ENCODE results near the gene USP15.
A peak's percentile ranks its signal among the peaks of the same experiment; 100 is the strongest.
"Not testable (repeated sequence)": the region's sequence is repeated elsewhere in the genome, so short reads cannot be mapped to it uniquely, and the experiment has no call there.

The USP15 gene

DNA sequence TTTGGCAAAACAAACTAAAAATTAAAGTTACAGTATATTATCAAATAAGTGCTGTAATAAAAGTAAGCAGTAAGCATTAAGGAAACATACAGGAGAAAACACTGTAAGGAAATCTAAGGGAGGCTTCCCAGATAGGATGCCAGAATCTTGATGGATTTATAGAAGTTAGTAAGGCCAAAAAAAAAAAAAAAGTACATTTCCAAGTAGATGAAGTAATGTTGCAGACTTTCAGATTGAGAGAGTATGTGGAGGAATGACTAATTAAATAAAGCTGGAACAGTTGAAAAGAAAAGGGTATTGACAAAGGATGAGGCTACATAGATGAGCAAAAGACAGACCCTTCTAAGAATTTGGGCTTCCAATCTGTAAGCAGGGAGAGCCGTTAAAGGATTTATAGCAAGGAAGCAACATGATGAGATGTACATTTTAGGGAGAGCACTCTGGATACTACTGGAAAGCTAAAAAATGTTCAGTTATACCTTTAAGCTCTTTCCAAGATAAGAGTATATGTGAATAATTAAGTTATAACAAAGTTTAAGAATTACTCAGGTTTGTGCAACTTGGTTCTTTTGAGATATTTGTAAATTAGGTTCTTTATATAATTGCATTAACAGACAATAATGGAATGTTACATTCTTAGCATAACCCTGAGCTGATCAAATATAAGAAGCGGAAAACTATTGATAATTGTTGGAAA lies 119.0 kb downstream of the USP15 start:
- no peak for DNase-seq

DNA sequence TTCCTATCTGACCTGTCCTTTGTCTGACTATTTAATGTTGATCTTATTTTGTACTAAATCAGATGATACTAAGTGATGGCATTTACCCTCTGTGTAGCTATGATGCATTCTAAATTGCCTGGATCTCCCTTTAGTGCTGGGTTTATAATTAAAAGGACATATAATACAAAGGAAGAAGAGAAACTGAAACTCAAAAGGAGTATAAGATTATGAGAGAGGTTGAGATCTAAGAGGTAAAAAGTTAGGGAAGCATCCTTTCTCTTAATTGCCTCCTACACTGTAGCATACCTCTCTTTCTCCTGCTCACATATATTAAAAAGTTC lies 119.5 kb downstream of the USP15 start:
- no peak for DNase-seq

DNA sequence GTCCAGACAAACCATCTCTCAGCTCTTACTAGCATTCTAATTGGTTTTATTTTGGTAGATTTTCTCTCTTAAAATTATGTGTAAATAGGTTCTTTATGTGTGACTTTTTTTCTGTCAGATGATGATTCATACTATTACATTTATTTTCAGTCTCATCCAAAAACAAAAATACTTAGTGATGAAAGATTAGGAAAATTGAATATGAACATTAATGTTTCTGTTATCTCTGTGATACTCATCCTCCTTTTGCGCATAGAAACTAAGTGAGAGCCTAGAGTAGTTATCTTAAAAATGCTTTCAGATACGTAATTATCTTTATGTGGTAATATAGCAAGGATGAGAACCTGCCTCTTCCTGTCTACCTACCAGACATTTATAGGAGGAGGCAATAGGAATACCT lies 122.3 kb downstream of the USP15 start:
- DNase-seq: no peak

DNA sequence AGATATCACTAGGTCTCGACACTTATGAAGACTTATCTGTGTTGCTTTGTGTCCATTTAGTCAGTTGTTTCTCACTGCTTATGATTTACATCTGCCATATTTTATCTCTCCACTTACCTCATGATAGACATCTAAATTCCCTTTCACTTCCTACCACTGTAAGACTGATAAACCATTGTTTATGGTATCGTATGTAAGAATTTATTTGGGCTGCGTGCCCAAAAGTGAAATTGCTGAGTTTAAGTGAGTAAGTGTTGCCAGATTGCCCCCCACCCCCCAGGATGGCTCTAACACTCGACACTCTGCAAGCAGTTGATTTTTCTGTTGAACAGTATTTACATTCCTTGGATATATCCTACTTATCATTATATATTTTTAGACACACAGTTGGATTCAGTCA lies 136.5 kb downstream of the USP15 start:
- no peak for DNase-seq

DNA sequence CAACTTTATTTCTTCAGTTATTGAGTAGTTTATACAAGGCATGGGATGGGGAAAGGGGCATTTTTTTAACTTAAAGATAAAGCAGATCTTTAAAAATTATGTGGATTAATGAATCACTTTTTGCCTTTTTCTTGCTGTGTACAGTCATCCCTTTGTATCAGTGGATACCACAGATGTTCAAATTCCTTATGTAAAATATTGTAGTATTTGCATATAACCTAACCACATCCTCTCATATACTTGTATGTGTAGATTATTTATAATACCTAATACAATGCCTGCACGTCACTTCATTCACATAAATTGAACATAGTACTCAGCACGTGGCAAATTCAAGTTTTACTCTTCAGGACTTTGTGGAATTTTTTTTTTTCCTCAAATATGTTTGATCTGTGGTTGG lies 139.9 kb downstream of the USP15 start:
- DNase-seq: no peak

DNA sequence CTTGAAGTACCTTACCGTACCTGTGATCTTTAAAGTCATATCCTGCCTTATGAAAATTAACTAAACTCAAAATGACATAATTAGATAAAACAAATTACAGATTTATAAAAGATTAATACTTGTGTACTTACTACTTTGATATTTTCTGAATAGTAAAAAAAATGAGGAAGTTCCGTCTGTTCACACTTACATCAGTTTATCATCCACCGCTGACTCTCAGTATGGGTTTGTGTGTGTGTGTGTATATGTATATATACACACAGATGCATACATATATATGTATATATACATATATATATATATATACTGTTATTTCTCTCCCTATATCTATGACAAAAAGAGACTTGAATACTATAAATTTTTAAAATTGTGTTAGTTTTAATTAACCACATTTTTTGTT lies 141.4 kb downstream of the USP15 start:
- no peak for DNase-seq

DNA sequence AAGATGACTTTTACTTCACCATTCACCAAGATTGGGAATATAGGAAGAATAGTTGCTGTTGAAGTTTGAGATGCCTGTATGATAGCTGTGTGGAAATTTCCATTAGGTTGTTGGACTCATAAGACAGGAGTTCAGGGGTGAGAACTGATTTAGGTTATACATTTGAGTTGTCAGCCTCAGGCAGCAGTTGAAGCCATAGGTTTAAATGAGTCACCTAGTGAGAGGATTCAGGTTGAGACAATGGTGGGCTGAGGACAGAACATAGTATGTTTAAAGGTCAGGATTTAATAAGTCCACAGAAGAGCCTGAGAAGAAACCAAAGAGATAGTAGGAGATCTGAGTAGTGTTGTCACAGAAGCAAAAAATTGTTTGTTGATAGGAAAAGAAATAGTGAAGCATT lies 142.8 kb downstream of the USP15 start:
- no peak for DNase-seq

DNA sequence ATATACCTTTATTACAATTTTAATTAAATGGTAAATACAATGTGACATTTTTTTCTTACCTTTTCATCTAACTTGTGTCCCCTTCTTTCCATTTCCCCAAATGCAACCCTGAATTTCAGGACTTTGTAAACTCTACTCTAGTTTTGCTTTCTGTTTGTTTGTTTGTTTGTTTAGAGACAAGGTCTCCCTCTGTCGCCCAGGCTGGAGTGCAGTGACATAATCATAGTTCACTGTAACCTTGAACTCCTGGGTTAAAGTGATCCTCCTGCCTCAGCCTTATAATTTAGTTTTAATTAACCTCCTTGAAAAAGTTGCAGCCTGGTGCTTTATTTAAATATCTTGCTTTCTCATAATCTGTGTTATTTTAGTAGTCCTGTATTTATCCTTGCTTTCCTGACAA lies 147.4 kb downstream of the USP15 start:
- no peak for DNase-seq

DNA sequence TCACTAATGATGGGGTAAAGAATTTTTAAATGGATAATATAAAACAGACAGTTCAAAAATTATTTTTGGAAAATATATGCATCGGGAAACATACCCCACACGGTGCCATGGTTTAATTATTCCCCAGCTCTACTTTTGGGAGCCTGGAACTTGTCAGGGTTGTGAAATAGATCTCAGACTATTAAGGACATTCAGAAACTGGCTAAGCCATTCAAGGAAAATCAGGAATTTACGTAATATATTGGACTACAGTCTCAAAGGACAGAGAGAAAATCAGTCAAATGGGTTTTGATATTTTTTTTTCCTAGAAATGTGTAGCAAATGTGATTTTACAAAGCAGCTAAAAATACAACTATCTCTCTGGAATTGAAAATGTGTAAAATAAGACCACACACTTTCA lies 148.9 kb downstream of the USP15 start:
- DNase-seq: no peak

DNA sequence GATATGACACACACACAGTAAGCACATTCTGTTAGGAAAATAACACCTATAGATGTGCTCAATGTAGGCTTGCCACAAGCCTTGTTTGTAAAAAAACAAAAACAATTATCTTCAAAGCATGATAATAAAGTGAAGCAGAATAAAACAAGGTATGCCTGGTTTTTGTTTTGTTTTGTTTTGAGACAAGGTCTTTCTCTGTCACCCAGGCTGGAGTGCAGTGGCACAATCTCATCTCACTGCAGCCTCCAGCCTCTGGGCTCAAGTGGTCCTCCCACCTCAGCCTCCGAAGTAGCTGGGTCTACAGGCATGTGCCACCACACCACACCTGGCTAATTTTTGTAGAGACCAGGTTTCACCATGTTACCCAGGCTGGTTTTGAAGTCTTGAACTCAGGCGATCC lies 154.0 kb downstream of the USP15 start:
- no peak for DNase-seq

DNA sequence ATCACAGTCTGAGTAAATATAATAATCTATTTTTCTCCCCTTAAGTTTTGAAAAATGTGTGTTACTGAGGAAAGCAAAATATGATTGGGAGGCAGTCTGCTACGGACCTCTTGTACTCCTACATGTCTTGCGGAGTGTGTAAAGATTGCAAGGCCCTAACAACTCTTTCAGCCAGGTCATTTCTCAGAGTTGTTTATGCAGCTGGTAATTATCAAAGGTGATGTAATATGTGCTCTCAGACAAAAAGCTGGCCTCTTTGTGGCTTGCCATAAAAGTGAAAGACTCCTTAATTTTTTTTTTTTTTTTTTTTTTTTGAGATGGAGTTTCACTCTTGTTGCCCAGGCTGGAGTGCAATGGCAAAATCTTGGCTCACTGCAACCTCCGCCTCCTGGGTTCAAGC lies 165.9 kb downstream of the USP15 start:
- no peak for DNase-seq

DNA sequence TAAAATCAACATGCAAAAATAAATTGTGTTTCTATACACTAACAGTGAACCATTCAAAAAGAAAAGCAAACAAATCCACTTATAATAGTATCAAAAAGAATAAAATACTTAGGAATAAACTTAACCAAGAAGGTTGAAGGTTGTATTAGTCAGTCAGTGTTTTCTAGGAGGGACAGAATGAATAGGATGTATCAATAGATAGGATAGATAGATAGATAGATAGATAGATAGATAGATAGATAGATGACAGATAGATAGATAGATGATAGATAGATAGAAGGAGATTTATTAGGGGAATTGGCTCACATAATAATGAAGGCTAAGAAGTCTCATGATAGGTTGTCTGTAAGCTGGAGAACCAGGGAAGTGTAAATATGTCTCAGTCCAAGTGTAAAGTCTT lies 169.3 kb downstream of the USP15 start:
- DNase-seq: no peak

DNA sequence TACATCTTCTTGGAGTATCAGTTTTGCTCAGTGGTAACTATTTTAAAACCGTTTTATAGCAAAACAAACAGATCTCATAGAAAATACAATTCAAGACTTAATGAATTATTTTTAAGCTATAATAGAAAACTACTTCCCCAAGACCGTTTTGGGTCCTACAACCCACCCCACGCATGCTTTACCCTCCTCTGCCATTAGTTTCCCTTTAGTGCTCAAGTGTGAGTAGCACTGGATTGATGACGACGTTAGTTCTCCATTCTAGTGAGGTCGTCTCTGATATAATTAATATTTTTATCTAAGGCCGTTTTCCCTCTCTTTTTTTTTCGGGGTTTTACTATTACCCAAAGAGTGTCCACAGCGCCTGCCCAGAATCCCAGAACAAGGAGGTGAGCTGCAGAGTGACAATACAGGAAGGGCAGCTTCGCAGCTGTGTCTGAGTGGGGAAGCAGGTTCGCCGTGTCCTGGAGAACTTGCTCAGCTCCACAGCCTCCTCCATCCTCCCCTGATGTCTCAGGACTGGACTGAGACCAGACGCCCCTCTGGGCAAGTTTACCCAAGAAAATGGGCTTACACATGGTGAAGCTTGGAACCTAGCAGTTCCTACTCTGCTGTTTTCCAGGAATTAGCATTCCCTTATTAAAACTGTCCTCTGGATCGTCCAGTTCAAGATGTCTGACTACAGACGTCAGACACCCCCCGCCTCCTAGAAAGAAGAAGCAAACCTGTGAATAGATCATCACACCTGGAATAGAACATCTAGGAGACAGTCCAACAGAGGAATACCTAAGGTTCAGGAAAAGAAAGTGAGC lies 174.5 kb downstream of the USP15 start:
- DNase-seq: peak; percentile 42

DNA sequence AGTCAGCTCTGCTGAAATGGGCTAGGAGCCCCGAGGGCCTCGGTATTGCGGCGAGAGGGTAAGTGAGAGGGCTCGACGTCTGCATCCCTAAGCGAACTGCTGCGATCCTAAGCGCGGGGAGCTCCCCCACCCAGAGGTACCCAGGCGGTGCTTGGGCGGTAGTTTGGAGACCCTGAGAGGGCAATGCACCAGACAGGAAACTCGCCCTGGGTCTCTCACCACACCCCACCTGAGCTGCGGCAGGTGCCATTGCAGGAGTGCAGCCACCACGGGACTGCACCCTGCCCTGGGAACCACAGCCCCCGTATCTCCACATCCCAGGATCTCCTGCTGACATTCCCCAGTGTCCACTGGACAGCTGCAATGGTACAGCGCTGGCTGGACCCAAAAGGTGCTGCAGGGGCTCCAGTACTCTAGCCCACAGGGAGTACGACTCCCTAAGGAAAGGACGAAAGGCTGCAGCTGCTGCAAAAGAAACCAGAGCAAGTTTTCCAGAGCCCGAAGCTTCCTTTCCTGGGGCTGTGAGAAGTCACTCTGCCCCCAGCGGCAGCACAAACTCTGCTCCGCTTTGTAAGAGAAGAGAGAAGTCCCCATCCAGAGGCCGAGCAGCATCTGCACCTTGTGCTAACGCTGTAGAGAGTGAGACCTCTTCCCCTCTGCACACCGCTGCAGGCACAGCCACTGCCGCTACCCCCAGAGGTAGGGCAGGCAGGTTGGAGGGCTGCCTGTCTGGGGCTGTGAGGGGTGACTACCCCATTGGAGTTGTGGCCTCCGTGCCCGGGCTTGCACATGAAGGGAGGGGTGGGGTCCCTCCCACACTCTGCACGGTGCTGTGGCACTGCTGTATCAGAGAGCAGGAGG lies 175.3 kb downstream of the USP15 start:
- peak; percentile 87 for DNase-seq

DNA sequence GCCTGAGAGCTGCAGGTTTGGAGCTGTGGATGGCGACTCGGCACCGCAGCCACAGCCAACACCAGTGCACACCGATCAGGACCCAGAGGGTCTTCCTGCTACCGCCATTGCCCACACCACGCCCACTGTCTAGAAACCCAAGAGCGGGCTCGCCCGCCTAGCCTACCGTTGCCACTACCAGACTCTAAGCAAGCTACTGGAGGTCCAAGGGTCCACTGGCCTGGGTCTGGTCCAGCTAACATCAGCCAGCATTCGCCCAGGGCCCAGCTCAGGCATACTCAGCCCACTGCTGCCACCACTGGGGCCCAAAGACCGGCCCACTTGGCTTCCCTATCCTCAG lies 175.9 kb downstream of the USP15 start:
- DNase-seq: no peak

DNA sequence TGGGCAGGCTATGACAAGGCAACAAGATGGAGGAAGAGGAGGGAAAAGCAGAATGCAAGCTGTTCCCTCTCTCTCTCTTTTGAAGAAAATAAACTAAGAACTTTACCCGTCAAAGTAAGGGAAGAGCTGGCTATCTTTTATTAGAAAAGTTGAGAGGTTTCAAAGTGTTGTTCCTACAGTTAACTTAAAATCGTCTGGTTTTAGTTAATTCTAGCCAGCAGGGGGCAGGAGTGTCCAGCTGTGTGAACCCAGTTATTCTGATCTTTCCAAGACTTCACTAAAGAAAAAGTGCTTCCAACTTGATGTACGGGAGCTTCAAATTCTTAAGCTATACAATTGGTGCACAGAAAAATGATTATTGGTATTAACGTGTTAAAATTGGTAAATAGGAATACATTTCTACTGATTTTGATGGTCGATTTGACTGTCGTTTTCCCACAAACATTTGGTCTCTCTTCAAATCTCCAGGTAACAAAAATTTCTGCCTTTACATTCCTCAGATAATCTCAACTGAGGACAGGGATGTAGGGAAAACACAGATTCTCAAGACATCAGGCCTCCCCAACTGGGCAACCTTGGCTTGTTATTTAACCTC lies 178.0 kb downstream of the USP15 start:
- peak; percentile 86 for DNase-seq

DNA sequence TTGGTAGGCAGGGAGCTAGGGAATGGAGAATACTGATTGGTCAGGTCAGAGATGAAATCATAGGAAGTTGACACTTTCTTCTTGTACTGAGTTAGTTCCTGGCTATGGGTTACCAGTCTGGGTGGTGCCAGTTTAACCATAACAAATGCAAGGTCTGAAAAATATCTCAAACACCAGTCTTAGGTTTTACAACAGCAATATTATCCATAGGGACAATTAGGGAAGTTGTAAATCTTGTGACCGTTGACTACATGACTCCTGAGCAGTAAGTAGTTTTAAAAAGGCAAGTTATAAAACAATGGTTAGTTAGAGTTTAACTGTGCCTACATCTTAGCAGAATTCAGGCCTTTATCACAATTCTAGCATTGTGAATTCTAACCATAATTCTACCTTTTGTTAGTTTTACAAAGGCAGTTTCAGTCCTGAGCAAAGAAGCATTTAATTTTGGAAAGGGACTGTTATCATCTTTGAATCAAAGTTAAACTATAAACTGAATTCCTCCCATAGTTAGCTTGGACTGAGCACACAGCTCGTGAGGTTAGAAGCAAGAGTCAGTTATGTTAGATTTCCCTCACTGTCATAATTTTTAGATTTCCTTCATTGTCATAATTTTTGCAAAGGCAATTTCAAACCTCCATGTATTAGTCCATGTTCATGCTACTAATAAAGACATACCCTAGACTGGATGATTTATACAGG lies 186.7 kb downstream of the USP15 start:
- DNase-seq: no peak

DNA sequence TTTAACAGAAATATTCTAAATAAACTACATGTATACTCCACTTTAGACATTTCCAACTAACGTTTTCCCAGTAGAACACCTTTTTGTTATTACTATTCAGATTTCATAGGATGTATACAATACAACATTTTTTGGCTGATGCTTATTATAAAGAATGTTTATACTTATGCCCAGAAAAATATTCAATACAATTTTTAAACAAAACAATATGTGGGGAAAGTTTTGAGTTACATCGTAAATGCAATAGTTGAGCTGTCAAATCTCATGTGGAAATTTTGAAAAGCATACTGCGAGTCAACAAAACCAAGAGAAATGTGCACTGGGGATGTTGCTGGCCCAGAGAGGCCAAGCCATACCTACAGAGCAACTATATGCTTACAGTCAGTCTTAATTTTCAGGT lies 188.2 kb downstream of the USP15 start:
- DNase-seq: no peak

DNA sequence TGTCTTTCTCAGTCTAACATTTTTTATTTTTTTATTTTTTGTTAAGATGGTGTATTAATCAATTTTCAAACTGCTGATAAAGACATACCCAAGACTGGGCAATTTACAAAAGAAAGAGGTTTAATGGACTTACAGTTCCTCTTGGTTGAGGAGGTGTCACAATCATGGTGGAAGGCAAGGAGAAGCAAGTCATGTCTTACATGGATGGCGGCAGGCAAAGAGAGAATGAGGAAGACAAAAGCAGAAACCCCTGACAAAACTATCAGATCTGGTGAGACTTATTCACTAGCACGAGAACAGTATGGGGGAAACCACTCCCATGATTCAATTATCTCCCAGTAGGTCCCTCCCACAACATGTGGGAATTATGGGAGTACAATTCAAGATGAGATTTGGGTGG lies 195.2 kb downstream of the USP15 start:
- DNase-seq: not testable (repeated sequence)

DNA sequence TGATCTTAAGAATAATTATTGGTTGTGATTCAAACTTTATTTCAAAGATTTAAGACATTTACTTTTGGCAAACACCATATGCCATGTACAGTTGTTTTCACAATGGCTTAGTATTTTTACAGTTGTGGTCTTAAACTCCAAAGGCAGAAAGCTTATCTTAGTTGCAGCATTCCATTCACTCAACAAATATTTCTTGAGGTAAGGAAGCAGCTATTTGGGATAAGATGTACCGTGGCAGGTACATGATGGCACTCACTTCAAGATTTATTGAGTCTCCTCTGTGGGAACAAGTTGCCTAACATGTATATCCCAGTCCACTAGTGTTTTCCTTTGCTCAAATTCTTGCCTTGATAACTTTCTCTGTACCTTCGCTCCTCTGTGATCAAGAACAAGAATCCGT lies 198.4 kb downstream of the USP15 start:
- no peak for DNase-seq

DNA sequence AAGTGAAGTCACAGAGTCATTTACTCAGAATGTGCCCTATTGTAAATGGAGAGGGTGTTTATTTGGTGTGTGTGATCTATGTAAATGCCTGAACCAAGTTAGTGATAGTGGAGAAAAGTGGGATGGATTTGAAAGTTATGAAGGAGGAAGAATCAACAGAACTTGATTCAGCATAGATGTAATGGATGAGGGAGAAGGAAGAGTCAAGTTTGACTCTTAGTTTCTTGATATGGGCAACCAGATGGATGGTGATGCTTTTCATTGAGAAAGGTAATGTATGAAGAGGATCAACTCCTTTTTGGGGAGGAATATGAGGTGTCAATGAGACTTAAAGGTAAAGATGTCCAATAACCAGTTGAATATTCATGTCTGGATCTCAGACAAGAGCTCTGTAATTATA lies 199.8 kb downstream of the USP15 start:
- no peak for DNase-seq

DNA sequence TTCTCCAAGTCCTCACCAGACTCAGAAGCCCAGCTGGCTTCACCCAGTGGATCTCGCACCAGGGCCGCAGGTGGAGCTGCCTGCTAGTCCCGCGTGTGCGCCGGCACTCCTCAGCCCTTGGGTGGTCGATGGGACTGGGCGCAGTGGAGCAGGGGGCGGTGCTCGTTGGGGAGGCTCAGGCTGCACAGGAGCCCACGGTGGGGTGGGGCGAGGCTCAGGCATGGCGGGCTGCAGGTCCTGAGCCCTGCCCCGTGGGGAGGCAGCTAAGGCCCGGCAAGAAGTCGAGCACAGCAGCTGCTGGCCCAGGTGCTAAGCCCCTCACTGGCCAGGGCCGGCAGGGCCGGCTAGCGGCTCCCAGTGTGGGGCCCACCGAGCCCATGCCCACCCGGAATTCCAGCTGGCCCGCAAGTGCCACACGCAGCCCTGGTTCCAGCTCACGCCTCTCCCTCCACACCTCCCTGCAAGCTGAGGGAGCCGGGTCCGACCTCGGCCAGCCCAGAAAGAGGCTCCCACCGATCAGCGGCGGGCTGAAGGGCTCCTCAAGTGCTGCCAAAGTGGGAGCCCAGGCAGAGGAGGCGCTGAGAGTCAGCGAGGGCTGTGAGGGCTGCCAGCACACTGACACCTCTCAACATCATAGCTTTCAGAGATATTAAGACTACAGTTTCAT lies 201.1 kb downstream of the USP15 start:
- DNase-seq: not testable (repeated sequence)

Data from hematopoietic multipotent progenitor cell treated with erythropoietin and hydrocortisone succinate and interleukin-3 and kit ligand, for 6 days (in vitro differentiated cells).